ENCODE data around the gene TEF.

- TF ChIP-seq CTCF (optimal IDR thresholded peaks at IDR 0.05 in 1 of 3, IDR thresholded peaks at IDR 0.05 in 1 of 3, conservative IDR thresholded peaks at IDR 0.05 in 1 of 3; ENCODE audit: extremely low read depth in 1 of 3, insufficient read depth in 2 of 3, low read length in 3 of 3) (no peak), EZH2 (IDR thresholded peaks at IDR 0.05; ENCODE audit: low read length) (no peak)
Measured at GRCh38 chr22:41355895-41356294, 25.8 kb upstream of the TEF start.
